ENCODE measurements around the gene MYO5B.

- no peak for TF ChIP-seq CTCF (IDR thresholded peaks at IDR 0.05; ENCODE audit: low read depth, low read length, poor library complexity, severe bottlenecking)
- no peak for TF ChIP-seq EZH2phosphoT487 (IDR thresholded peaks at IDR 0.05; ENCODE audit: borderline replicate concordance, low read length)
These were observed 7.3 kb downstream of the MYO5B start for GRCh38 chr18:50187659-50188058.

Data from DOHH2 (cell line).